OCI-LY1 (cell line): ENCODE results near the gene CC2D1A.

Experiments
- CTCF ChIP-seq: fragments of 200-600 bp; sonication (generic), shearing (Covaris generic); IDR thresholded peaks from 2 replicates; pipeline ENCODE4 v1.5.1; 2017; ENCODE audit warnings: mild to moderate bottlenecking, antibody characterized with exemption, low read length, moderate library complexity, mixed read lengths
- EZH2 ChIP-seq: fragments of 200-600 bp; sonication (generic), shearing (Covaris generic); IDR thresholded peaks from 2 replicates; pipeline ENCODE4 v1.8.0; 2017; ENCODE audit warnings: borderline replicate concordance, mixed run types, mild to moderate bottlenecking, antibody characterized with exemption, low read length, moderate library complexity, mixed read lengths

DNA sequence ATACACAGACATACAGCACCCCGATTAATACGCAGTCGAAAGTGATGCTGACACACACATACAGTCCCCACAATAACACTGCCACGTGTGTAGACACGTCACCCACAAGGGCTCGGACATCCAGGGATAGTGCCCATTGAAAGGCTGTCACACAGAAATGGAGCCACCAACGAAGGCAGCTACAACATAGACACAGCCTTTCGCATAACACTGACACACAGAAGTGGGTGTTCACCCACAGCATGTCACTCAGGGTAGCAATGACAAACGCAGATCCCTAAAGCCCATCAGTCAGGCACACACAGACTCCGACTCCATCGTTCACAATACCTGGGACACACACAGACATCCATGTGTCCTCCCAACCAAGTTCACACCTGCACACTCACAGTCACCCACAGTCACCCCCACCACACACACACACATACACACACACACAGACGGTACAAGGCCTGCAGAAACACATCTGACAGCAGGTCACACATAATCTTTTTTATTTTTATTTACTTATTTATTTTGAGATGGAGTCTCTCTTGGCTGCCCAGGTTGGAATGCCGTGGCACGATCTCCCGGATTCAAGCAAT, 39.4 kb upstream of the CC2D1A start:
- TF ChIP-seq CTCF (no peak), EZH2 (no peak)
